H9 (cell line): Measurements from ENCODE around the gene ST6GALNAC3. TPM values are rescaled to one million over a fixed set of nuclear protein-coding genes. Genes with fewer than 3 reads are reported as not detected.

ENCODE experiments used
- DNase-seq: peaks from one replicate; pipeline ENCODE4 v3.0.0-alpha.2; 2017
- H2AFZ ChIP-seq: one replicate; pipeline ENCODE4 v1.6.1; 2013; ENCODE audit warnings: mild to moderate bottlenecking, low read length, control low read depth, moderate library complexity
- H2AK5ac ChIP-seq: 2 replicates; pipeline ENCODE4 v1.6.1; 2013; ENCODE audit warnings: low read length, control low read depth, mixed read lengths; ENCODE audit not compliant: insufficient read length
- H2BK120ac ChIP-seq: one replicate; pipeline ENCODE4 v1.6.1; 2013; ENCODE audit warnings: low read depth, mild to moderate bottlenecking, low read length, control low read depth, inconsistent platforms; ENCODE audit not compliant: poor library complexity, severe bottlenecking
- H2BK12ac ChIP-seq: 2 replicates; pipeline ENCODE4 v1.6.1; 2013; ENCODE audit warnings: low read length, control low read depth, mixed read lengths, low read depth; ENCODE audit not compliant: insufficient read length
- H2BK15ac ChIP-seq: 2 replicates; pipeline ENCODE4 v1.6.1; 2013; ENCODE audit warnings: low read depth, low read length, control low read depth
- H2BK20ac ChIP-seq: one replicate; pipeline ENCODE4 v1.6.1; 2013; ENCODE audit warnings: low read depth, mild to moderate bottlenecking, low read length, control low read depth, inconsistent platforms; ENCODE audit not compliant: poor library complexity, severe bottlenecking
- H2BK5ac ChIP-seq: 2 replicates; pipeline ENCODE4 v1.6.1; 2013; ENCODE audit warnings: low read length, control low read depth, mixed read lengths; ENCODE audit not compliant: insufficient read length
- H3K14ac ChIP-seq: 2 replicates; pipeline ENCODE4 v1.6.1; 2013; ENCODE audit warnings: low read length, control low read depth; ENCODE audit not compliant: insufficient read depth
- H3K18ac ChIP-seq: 2 replicates; pipeline ENCODE4 v1.6.1; 2013; ENCODE audit warnings: low read depth, mild to moderate bottlenecking, mixed read lengths, low read length, control low read depth; ENCODE audit not compliant: insufficient read length
- H3K23ac ChIP-seq: 2 replicates; pipeline ENCODE4 v1.6.1; 2013; ENCODE audit warnings: low read length, control low read depth, mixed read lengths, low read depth; ENCODE audit not compliant: insufficient read length
- H3K23me2 ChIP-seq: 2 replicates; pipeline ENCODE4 v1.6.1; 2013; ENCODE audit warnings: low read depth, mild to moderate bottlenecking, mixed read lengths, low read length, control low read depth; ENCODE audit not compliant: insufficient read length, poor library complexity, severe bottlenecking
- H3K27ac ChIP-seq: 2 replicates; pipeline ENCODE4 v1.5.1; 2013; ENCODE audit warnings: low read length, control low read depth, mixed read lengths, low read depth; ENCODE audit not compliant: insufficient read length
- H3K27me3 ChIP-seq: 2 replicates; pipeline ENCODE4 v1.6.1; 2013; ENCODE audit warnings: low read length, control low read depth, inconsistent platforms; ENCODE audit not compliant: insufficient read depth
- H3K4ac ChIP-seq: 2 replicates; pipeline ENCODE4 v1.6.1; 2013; ENCODE audit warnings: low read depth, mild to moderate bottlenecking, control low read depth, inconsistent platforms, low read length, moderate library complexity
- H3K4me1 ChIP-seq: 2 replicates; pipeline ENCODE4 v1.6.1; 2013; ENCODE audit warnings: low read length, control low read depth, inconsistent platforms; ENCODE audit not compliant: insufficient read depth
- H3K4me2 ChIP-seq: 2 replicates; pipeline ENCODE4 v1.6.1; 2013; ENCODE audit warnings: low read length, control low read depth, mixed read lengths; ENCODE audit not compliant: insufficient read length, insufficient read depth
- H3K56ac ChIP-seq: 2 replicates; pipeline ENCODE4 v1.6.1; 2013; ENCODE audit warnings: low read depth, mild to moderate bottlenecking, mixed read lengths, low read length, control low read depth; ENCODE audit not compliant: insufficient read length
- H3K79me1 ChIP-seq: 2 replicates; pipeline ENCODE4 v1.6.1; 2013; ENCODE audit warnings: low read depth, mild to moderate bottlenecking, moderate library complexity, low read length, control low read depth, inconsistent platforms; ENCODE audit not compliant: insufficient read depth, poor library complexity, severe bottlenecking
- H3K79me2 ChIP-seq: 2 replicates; pipeline ENCODE4 v1.6.1; 2013; ENCODE audit warnings: low read length, control low read depth, inconsistent platforms; ENCODE audit not compliant: insufficient read depth
- H3K9ac ChIP-seq: 2 replicates; pipeline ENCODE4 v1.6.1; 2013; ENCODE audit warnings: low read length, control low read depth, mixed read lengths; ENCODE audit not compliant: insufficient read length; ENCODE audit errors: extremely low read depth
- H3K9me3 ChIP-seq: one replicate; pipeline ENCODE4 v1.6.1; 2013; ENCODE audit warnings: low read depth, low read length, inconsistent platforms; ENCODE audit not compliant: control insufficient read depth
- H3T11ph ChIP-seq: one replicate; pipeline ENCODE4 v1.6.1; 2013; ENCODE audit warnings: mild to moderate bottlenecking, low read length, control low read depth, inconsistent platforms
- H4K20me1 ChIP-seq: one replicate; pipeline ENCODE4 v1.6.1; 2013; ENCODE audit not compliant: control insufficient read depth, insufficient read length, insufficient read depth
- H4K5ac ChIP-seq: 2 replicates; pipeline ENCODE4 v1.6.1; 2013; ENCODE audit warnings: low read depth, mild to moderate bottlenecking, mixed read lengths, low read length, control low read depth; ENCODE audit not compliant: insufficient read length
- H4K8ac ChIP-seq: replicated peaks from 2 replicates; pipeline ENCODE4 v1.6.1; 2013; ENCODE audit warnings: low read length, control low read depth, mixed read lengths, low read depth; ENCODE audit not compliant: insufficient read length
- H4K91ac ChIP-seq: 2 replicates; pipeline ENCODE4 v1.6.1; 2013; ENCODE audit warnings: low read depth, mild to moderate bottlenecking, moderate library complexity, mixed read lengths, low read length, control low read depth; ENCODE audit not compliant: insufficient read length
- H3K27ac Mint-ChIP-seq, 3 experiments: 2 replicates in 2 of 3; 3 replicates in 1 of 3; pipeline ENCODE4 v1.8.0; 2020 to 2021; ENCODE audit warnings: mixed read lengths in 3 of 3, mild to moderate bottlenecking in 1 of 3, moderate library complexity in 1 of 3
- H3K27me3 Mint-ChIP-seq: 2 replicates; pipeline ENCODE4 v1.8.0; 2021; ENCODE audit warnings: low read depth, mild to moderate bottlenecking, moderate library complexity, mixed read lengths
- H3K36me3 Mint-ChIP-seq, 3 experiments: 2 replicates in 2 of 3; 3 replicates in 1 of 3; pipeline ENCODE4 v1.8.0; 2020 to 2021; ENCODE audit warnings: low read depth in 3 of 3, mixed read lengths in 3 of 3; ENCODE audit not compliant: insufficient read depth in 1 of 3
- H3K4me1 Mint-ChIP-seq, 2 experiments: 2 replicates each; pipeline ENCODE4 v1.8.0; 2020; ENCODE audit warnings: mixed read lengths in 2 of 2
- H3K4me3 Mint-ChIP-seq, 2 experiments: 2 replicates in 1 of 2; 3 replicates in 1 of 2; pipeline ENCODE4 v1.8.0; 2020 to 2021; ENCODE audit warnings: mild to moderate bottlenecking in 2 of 2, mixed read lengths in 2 of 2, moderate library complexity in 1 of 2
- H3K9me3 Mint-ChIP-seq, 2 experiments: 2 replicates in 1 of 2; 3 replicates in 1 of 2; pipeline ENCODE4 v1.8.0; 2020; ENCODE audit warnings: mild to moderate bottlenecking in 2 of 2, mixed read lengths in 2 of 2, moderate library complexity in 1 of 2
- CTCF ChIP-seq: fragments of 200-600 bp; sonication (generic); conservative IDR thresholded peaks from 3 replicates; pipeline ENCODE4 v1.8.0; 2021; ENCODE audit warnings: antibody characterized with exemption, mild to moderate bottlenecking
- WGBS: extraction: QIAGEN DNeasy Blood & Tissue Kit; methylation state at CpG from one replicate; pipeline ENCODE4 v1.1.7; 2013; ENCODE audit warnings: missing lambda C conversion rate, low lambda C conversion rate, mixed read lengths; ENCODE audit not compliant: insufficient read length; ENCODE audit errors: extremely low coverage; 5-methylcytosine and 5-hydroxymethylcytosine counted together
- total RNA-seq: library from RNA; stranded (reverse); gene quantifications from 2 replicates; pipeline ENCODE4 v1.2.1, GENCODE V29; 2021

Gene ST6GALNAC3
- total RNA-seq, 1 experiment from 2014 or later = 11.2 TPM

- no peaks in the 10 kb centered on the region for H3K27me3 Mint-ChIP-seq
- H3K18ac ChIP-seq = no peak overlapping the region
- no peak overlapping the region for H3K4me2 ChIP-seq
- no peak overlapping the region for H3K56ac ChIP-seq
- no peak overlapping the region for H4K5ac ChIP-seq
- no peak overlapping the region for H4K91ac ChIP-seq
- H2AFZ ChIP-seq = no peak overlapping the region
- no peaks in the 10 kb centered on the region for H3K23me2 ChIP-seq
- no peak overlapping the region for H3K14ac ChIP-seq
- no peak overlapping the region for H2BK20ac ChIP-seq
- H2AK5ac ChIP-seq = no peak overlapping the region
- no peaks in the 10 kb centered on the region for H3K79me1 ChIP-seq
- H3K27ac ChIP-seq = no peak overlapping the region
- H3K79me2 ChIP-seq = no peaks in the 10 kb centered on the region
- no peak overlapping the region for H3K23ac ChIP-seq
- no peak overlapping the region for H3K4ac ChIP-seq
- H3T11ph ChIP-seq = no peak overlapping the region
- H4K8ac ChIP-seq = no peak overlapping the region
- no peak for DNase-seq
- no peaks in the 10 kb centered on the region for H3K4me1 ChIP-seq
- H3K9me3 ChIP-seq = no peaks in the 10 kb centered on the region
- H3K4me1 Mint-ChIP-seq = peaks cover 10 to 17% of the 10 kb centered on the region in 2 experiments
- no peak overlapping the region for H2BK5ac ChIP-seq
- no peaks in the 10 kb centered on the region for H3K9me3 Mint-ChIP-seq
- no peaks in the 10 kb centered on the region for H3K36me3 Mint-ChIP-seq
- no peak overlapping the region for H2BK120ac ChIP-seq
- H3K9ac ChIP-seq = no peak overlapping the region
- no peaks in the 10 kb centered on the region for H4K20me1 ChIP-seq
- H2BK15ac ChIP-seq = no peak overlapping the region
- TF ChIP-seq CTCF = no peak
- no peak overlapping the region for H3K4me3 Mint-ChIP-seq
- H3K27ac Mint-ChIP-seq = no peak overlapping the region
- no peaks in the 10 kb centered on the region for H3K27me3 ChIP-seq
- WGBS = no CpG with 5 or more reads among the region's 1 CpG
- H2BK12ac ChIP-seq = no peak overlapping the region
Measured at GRCh38 chr1:76274302-76274701, 199.8 kb downstream of the ST6GALNAC3 start.
